Lung (tissue), 12 donors: Measurements from ENCODE around the gene RGS19. TPM values are rescaled to one million over a fixed set of nuclear protein-coding genes. Genes with fewer than 3 reads are reported as not detected.

Experiments
- ATAC-seq: fragments of 200-7000 bp; cut with Tn5 transposase; one replicate; pipeline ENCODE4 v1.9.1; 2020; ENCODE audit warnings: moderate number of reproducible peaks; ENCODE audit not compliant: insufficient read depth, low FRiP score
- DNase-seq, 3 donors: peaks; one replicate each; pipeline ENCODE4 v3.0.0-alpha.2; 2013 to 2017
- H3K27ac ChIP-seq, 2 donors: one replicate each; pipeline ENCODE4 v1.5.1; 2013; ENCODE audit warnings: mild to moderate bottlenecking in 2 of 2, moderate library complexity in 2 of 2, control low read depth in 1 of 2, inconsistent platforms in 1 of 2, low read depth in 1 of 2, low read length in 1 of 2
- H3K27me3 ChIP-seq, 3 donors: one replicate each; pipeline ENCODE4 v1.5.1; 2013; ENCODE audit warnings: low read length in 2 of 3; ENCODE audit not compliant: control insufficient read depth in 3 of 3, insufficient read depth in 3 of 3
- H3K36me3 ChIP-seq, 4 donors: one replicate each; pipeline ENCODE4 v1.5.1; 2013; ENCODE audit warnings: low read length in 4 of 4, mild to moderate bottlenecking in 1 of 4, moderate library complexity in 1 of 4; ENCODE audit not compliant: control insufficient read depth in 4 of 4, insufficient read depth in 4 of 4
- H3K4me1 ChIP-seq, 5 donors: one replicate each; pipeline ENCODE4 v1.5.1; 2013; ENCODE audit warnings: low read length in 5 of 5, mild to moderate bottlenecking in 2 of 5, moderate library complexity in 1 of 5; ENCODE audit not compliant: control insufficient read depth in 5 of 5, insufficient read depth in 5 of 5
- H3K4me3 ChIP-seq: one replicate; pipeline ENCODE4 v1.5.1; 2013; ENCODE audit warnings: mild to moderate bottlenecking, control low read depth, moderate library complexity
- H3K9ac ChIP-seq, 2 donors: one replicate each; pipeline ENCODE4 v1.5.1; 2013; ENCODE audit warnings: low read length in 2 of 2, control low read depth in 1 of 2; ENCODE audit not compliant: insufficient read depth in 1 of 2
- H3K9me3 ChIP-seq, 4 donors: one replicate each; pipeline ENCODE4 v1.5.1; 2013; ENCODE audit warnings: low read length in 3 of 4, mild to moderate bottlenecking in 1 of 4, moderate library complexity in 1 of 4; ENCODE audit not compliant: control insufficient read depth in 4 of 4, insufficient read depth in 3 of 4
- WGBS, 2 donors: extraction: QIAGEN DNeasy Blood & Tissue Kit; methylation state at CpG; one replicate each; pipeline ENCODE4 v1.1.7; 2013; 5-methylcytosine and 5-hydroxymethylcytosine counted together
- polyA plus RNA-seq, 2 donors: library from polyadenylated mRNA; stranded (reverse); fragments of 200-250 nt; gene quantifications; one replicate each; pipeline ENCODE4 v1.2.1, GENCODE V29; 2013
- total RNA-seq, 2 donors: library from RNA; depleted of rRNA in 1 of 2; stranded (reverse); fragments of >200 nt in 1 of 2; gene quantifications; one replicate each; pipeline ENCODE4 v1.2.1, GENCODE V29; 2014 to 2021
- TF ChIP-seq, protein P1 (sequence below): IDR thresholded peaks from 2 replicates; pipeline ENCODE4 v1.5.1; 2012; ENCODE audit warnings: mild to moderate bottlenecking; ENCODE audit errors: control extremely low read depth, extremely low read depth
- donor health status: control.
- donor health status: control.
- donor health status: Bipolar disorder and iron deficiency.
- donor health status: healthy.
- donor health status: DM: yes; HTN: yes; CAD: no.

RGS19 gene
- total and polyA plus RNA-seq, 4 donors: 15.1 to 99.0 (median 35.1) TPM

DNA sequence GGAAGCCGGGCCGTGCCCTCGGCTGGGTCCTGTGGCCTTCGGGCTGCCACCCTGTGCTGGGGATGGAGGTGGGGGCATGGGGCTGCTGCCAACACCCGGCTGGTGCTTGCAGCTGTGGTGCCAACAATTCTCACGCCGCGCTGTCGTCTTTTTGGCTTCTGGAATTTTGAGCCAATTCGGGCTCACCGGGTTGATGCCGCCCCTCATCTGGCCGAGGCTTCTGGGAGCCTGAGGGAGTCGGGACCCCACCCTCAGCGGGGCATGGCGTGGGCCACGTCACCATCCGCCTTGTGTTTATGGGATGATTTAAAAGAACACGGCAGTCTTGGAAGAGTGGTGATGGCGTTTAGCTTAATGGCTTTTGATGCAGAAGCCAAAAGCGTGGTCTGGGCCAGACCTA lies 36.7 kb upstream of the RGS19 start:
- Histone ChIP-seq H3K9ac (no peak overlapping the region), H3K27me3 (no peaks in the 10 kb centered on the region), H3K4me3 (no peak overlapping the region), H3K4me1 (peaks cover 0 to 5% (median 0%) of the 10 kb centered on the region in 5 donors), H3K27ac (no peak overlapping the region), H3K9me3 (no peaks in the 10 kb centered on the region), H3K36me3 (no peaks in the 10 kb centered on the region)
- DNase-seq: no peak
- WGBS, 2 donors: 84 to 90% methylated on average over 21 of the region's 21 CpGs
- TF ChIP-seq, protein P1, sequence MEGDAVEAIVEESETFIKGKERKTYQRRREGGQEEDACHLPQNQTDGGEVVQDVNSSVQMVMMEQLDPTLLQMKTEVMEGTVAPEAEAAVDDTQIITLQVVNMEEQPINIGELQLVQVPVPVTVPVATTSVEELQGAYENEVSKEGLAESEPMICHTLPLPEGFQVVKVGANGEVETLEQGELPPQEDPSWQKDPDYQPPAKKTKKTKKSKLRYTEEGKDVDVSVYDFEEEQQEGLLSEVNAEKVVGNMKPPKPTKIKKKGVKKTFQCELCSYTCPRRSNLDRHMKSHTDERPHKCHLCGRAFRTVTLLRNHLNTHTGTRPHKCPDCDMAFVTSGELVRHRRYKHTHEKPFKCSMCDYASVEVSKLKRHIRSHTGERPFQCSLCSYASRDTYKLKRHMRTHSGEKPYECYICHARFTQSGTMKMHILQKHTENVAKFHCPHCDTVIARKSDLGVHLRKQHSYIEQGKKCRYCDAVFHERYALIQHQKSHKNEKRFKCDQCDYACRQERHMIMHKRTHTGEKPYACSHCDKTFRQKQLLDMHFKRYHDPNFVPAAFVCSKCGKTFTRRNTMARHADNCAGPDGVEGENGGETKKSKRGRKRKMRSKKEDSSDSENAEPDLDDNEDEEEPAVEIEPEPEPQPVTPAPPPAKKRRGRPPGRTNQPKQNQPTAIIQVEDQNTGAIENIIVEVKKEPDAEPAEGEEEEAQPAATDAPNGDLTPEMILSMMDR: no peak
- no peak for ATAC-seq

DNA sequence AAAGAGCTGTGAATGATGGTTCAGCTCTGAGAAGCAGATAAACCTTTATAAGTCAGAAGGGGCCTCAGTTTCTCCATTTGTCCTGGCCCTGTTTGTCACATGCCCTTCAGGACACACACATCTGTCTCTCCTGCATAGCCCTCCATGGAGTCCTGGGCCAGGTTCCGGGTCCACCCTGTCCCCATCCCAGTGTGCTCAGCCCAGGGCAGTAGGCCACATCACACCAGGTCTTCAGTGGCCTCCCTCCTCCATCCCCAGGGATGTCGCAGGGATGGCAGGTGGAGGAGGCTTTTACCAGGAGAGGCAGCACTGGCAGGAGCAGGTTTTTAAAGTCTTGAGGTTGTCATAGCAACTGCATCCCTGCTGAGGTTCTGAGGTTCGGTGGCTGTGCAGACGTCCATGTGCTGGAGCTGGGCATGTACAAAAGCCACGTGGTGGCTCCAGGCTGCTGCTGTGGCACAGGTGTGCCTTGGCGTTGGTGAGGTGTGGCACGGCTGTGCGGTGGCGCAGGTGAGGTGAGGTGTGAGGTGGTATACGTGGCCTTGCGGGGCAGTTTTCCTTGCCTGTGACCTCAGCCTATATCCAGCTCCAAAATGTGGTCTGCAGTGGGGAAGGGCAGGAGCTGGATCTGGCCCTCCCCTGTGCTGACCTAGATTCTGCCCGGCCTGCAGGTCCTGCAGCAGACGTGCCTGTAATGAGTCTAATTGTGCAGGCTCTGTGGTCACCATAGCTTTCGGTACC lies 36.0 kb upstream of the RGS19 start:
- Histone ChIP-seq H3K4me1 (peaks cover 0 to 5% (median 0%) of the 10 kb centered on the region in 5 donors), H3K9ac (no peak overlapping the region), H3K36me3 (no peaks in the 10 kb centered on the region), H3K27ac (no peak overlapping the region), H3K9me3 (no peaks in the 10 kb centered on the region), H3K4me3 (no peak overlapping the region), H3K27me3 (no peaks in the 10 kb centered on the region)
- TF ChIP-seq, protein P1: no peak
- no peak for ATAC-seq
- DNase-seq: no peak
- 75 to 88% methylated on average over 14 of the region's 14 CpGs for WGBS, 2 donors

DNA sequence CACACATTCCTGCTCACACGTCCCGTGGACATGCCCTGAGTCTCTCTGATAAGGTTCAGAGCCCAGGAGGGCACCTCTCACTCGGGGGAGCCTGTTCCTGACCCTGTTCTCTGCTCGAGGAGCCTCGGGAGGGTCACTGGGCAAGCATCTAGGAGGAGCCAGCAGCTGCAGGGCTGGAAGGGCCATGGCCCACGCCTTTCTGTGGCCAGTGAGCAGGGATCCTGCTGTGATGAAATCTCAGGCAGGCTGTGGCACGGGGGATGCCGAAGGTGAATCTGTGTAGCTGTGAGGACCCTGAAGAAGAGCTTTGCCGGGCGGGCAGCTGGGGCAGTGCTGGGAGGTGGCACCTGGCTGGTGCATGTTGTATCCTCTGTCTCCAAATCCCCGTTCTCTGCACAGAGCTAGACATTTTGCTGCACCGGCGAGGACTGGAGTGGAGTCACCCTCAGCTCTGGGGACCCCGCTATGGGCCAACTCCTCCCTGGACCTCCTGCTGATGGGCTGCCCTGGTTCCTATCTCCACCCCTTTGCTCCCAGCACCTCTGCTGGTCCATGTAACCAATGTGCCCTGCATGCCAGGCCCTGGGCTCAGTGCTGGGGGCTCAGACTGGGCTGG lies 35.1 kb upstream of the RGS19 start:
- WGBS, 2 donors: 82 to 84% methylated on average over 14 of the region's 14 CpGs
- no peak overlapping the region for H3K27ac ChIP-seq
- no peak for ATAC-seq
- H3K9ac ChIP-seq: no peak overlapping the region
- no peak for DNase-seq
- no peaks in the 10 kb centered on the region for H3K36me3 ChIP-seq
- H3K9me3 ChIP-seq: no peaks in the 10 kb centered on the region
- TF ChIP-seq, protein P1: no peak
- no peak overlapping the region for H3K4me3 ChIP-seq
- no peaks in the 10 kb centered on the region for H3K27me3 ChIP-seq
- H3K4me1 ChIP-seq: no peaks in the 10 kb centered on the region
